GM18873 (cell line): ENCODE results near the gene HOXB4.

Experiments
- ATAC-seq: cut with Tn5 transposase; IDR thresholded peaks from one replicate; pipeline ENCODE4 v1.9.1; 2021; ENCODE audit warnings: mild to moderate bottlenecking, moderate library complexity, moderate number of reproducible peaks; ENCODE audit not compliant: unreplicated experiment, low FRiP score

Gene HOXB4

GRCh38 chr17:48577946-48578615 is at the start of gene HOXB4:
Gene HOXB4 (minus strand): TSS chr17:48578350. CDS start chr17:48578319, 31 bp downstream.
- ATAC-seq, result no peak

GRCh38 chr17:48627118-48627597 is 49.0 kb upstream of the HOXB4 start:
- no peak for ATAC-seq

- no peak for ATAC-seq
Observed at GRCh38 chr17:48626245-48627117, 48.3 kb upstream of the HOXB4 start, which contains the start of gene HOXB9. Gene HOXB9 (minus strand): TSS chr17:48626358. CDS start chr17:48626269, 89 bp downstream.

- no peak for ATAC-seq
Observed at GRCh38 chr17:48625495-48626244, 47.5 kb upstream of the HOXB4 start.

GRCh38 chr17:48624544-48625494 is 46.7 kb upstream of the HOXB4 start:
- ATAC-seq, result no peak

GRCh38 chr17:48624118-48624517 is 46.0 kb upstream of the HOXB4 start:
- ATAC-seq, result no peak

GRCh38 chr17:48623583-48623982 is 45.4 kb upstream of the HOXB4 start:
- ATAC-seq, result no peak

GRCh38 chr17:48622857-48623256 is 44.7 kb upstream of the HOXB4 start:
- ATAC-seq, result no peak

GRCh38 chr17:48621410-48622392 is 43.6 kb upstream of the HOXB4 start:
- ATAC-seq, result no peak

- ATAC-seq, result no peak
Observed at GRCh38 chr17:48620461-48621139, 42.5 kb upstream of the HOXB4 start.

GRCh38 chr17:48619826-48620449 is 41.8 kb upstream of the HOXB4 start:
- ATAC-seq, result no peak

- no peak for ATAC-seq
Observed at GRCh38 chr17:48618256-48618896, 40.2 kb upstream of the HOXB4 start.

GRCh38 chr17:48617471-48618255 is 39.5 kb upstream of the HOXB4 start:
- no peak for ATAC-seq

GRCh38 chr17:48616717-48617470 is 38.7 kb upstream of the HOXB4 start:
- no peak for ATAC-seq

- ATAC-seq, result no peak
Observed at GRCh38 chr17:48615963-48616716, 38.0 kb upstream of the HOXB4 start.
